Thyroid gland (tissue), 4 donors: ENCODE results near the gene SERPINA9. TPM values are rescaled to one million over a fixed set of nuclear protein-coding genes. Genes with fewer than 3 reads are reported as not detected.

Experiments
- DNase-seq, 2 donors: peaks; one replicate each; pipeline ENCODE4 v3.0.0-alpha.2; 2019
- H3K27ac ChIP-seq, 3 donors: fragments of 200-600 bp; sonication (generic); 1 replicate in 2 of 3; 2 replicates in 1 of 3; pipeline ENCODE4 v1.5.1; 2016 to 2019; ENCODE audit warnings: mild to moderate bottlenecking in 1 of 3, moderate library complexity in 1 of 3
- H3K27me3 ChIP-seq: fragments of 200-600 bp; sonication (generic); one replicate; pipeline ENCODE4 v1.5.1; 2019
- H3K36me3 ChIP-seq, 2 donors: fragments of 200-600 bp; sonication (generic); one replicate each; pipeline ENCODE4 v1.5.1; 2016 to 2019
- H3K4me1 ChIP-seq, 2 donors: fragments of 200-600 bp; sonication (generic); one replicate each; pipeline ENCODE4 v1.5.1; 2017 to 2019
- H3K4me3 ChIP-seq, 3 donors: fragments of 200-600 bp; sonication (generic); replicated peaks in 1 of 3; 1 replicate in 2 of 3; 2 replicates in 1 of 3; pipeline ENCODE4 v1.5.1; 2016; ENCODE audit warnings: mild to moderate bottlenecking in 1 of 3
- H3K9me3 ChIP-seq: fragments of 200-600 bp; sonication (generic); one replicate; pipeline ENCODE4 v1.5.1; 2017
- POLR2A ChIP-seq, 2 donors: fragments of 450-650 bp; IDR thresholded peaks; one replicate each; pipeline ENCODE4 v1.6.1; 2017; ENCODE audit warnings: antibody characterized with exemption in 2 of 2, mild to moderate bottlenecking in 2 of 2, moderate library complexity in 1 of 2
- WGBS, 2 donors: methylation state at CpG; one replicate each; pipeline ENCODE4 v1.1.5; 2017; 5-methylcytosine and 5-hydroxymethylcytosine counted together
- intact Hi-C: fragments of 100-400 bp; cut with DNase I; formaldehyde crosslinking; loops from one replicate; pipeline ENCODE4 v1.15.1; 2023
- total RNA-seq, 4 donors: library from RNA; depleted of rRNA; stranded (reverse); fragments of >200 nt; gene quantifications; one replicate each; pipeline ENCODE4 v1.2.3, GENCODE V29; 2016
- TF ChIP-seq, protein P1 (sequence below), 6 experiments: fragments of 200-600 bp in 3 of 6; fragments of 450-650 bp in 3 of 6; sonication (generic) in 3 of 6; IDR thresholded peaks; one replicate each; pipeline ENCODE4 v1.5.1; 2016 to 2019; ENCODE audit warnings: antibody characterized with exemption in 6 of 6, mild to moderate bottlenecking in 2 of 6, inconsistent platforms in 1 of 6, moderate library complexity in 1 of 6

The SERPINA9 gene
- total RNA-seq, 4 donors from 2014 or later, result not detected

DNA sequence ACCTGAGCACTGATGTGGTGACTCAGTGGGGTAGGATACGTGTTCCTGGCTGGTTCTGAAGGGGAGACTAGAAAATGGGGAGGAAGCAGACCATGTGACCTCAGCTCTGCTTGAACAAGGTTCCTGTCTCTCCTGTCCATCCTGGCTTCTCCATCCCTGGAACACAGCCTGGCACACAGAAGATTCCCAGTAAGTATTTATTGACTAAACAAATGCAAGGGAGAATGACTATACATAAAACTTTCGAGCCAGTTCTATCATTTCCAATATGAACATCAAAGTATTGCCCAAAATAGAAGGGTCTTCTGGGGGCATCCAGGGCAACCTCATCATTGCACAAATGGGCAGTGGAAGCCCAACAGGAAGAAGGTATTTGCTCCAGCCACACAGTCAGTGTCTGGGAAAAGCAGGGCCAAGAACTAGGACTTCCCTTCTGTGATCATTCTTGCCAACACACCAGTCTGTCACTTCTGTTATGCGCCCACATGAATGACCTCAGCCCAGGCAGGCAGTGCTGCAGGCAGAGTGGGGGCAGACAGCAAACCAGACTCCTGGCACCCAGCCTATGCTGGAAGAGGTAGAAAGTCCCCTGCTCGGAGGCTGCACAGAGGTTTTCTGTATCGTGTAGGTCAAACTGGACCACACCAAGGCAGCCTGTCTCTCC, 5.6 kb upstream of the SERPINA9 start:
- intact Hi-C loops, result no loop called here
- 67 to 81% methylated on average over 5 of the region's 5 CpGs for WGBS, 2 donors
- DNase-seq, result no peak
- no peak for TF ChIP-seq POLR2A (IDR thresholded peaks at IDR 0.05)
- TF ChIP-seq, protein P1, sequence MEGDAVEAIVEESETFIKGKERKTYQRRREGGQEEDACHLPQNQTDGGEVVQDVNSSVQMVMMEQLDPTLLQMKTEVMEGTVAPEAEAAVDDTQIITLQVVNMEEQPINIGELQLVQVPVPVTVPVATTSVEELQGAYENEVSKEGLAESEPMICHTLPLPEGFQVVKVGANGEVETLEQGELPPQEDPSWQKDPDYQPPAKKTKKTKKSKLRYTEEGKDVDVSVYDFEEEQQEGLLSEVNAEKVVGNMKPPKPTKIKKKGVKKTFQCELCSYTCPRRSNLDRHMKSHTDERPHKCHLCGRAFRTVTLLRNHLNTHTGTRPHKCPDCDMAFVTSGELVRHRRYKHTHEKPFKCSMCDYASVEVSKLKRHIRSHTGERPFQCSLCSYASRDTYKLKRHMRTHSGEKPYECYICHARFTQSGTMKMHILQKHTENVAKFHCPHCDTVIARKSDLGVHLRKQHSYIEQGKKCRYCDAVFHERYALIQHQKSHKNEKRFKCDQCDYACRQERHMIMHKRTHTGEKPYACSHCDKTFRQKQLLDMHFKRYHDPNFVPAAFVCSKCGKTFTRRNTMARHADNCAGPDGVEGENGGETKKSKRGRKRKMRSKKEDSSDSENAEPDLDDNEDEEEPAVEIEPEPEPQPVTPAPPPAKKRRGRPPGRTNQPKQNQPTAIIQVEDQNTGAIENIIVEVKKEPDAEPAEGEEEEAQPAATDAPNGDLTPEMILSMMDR (IDR thresholded peaks at IDR 0.05), result no peak
- H3K36me3 ChIP-seq, result no peaks in the 10 kb centered on the region
- no peaks in the 10 kb centered on the region for H3K27me3 ChIP-seq
- no peak overlapping the region for H3K27ac ChIP-seq
- no peaks in the 10 kb centered on the region for H3K9me3 ChIP-seq
- peaks cover 0 to 3% of the 10 kb centered on the region in 2 donors for H3K4me1 ChIP-seq
- no peak overlapping the region for H3K4me3 ChIP-seq

DNA sequence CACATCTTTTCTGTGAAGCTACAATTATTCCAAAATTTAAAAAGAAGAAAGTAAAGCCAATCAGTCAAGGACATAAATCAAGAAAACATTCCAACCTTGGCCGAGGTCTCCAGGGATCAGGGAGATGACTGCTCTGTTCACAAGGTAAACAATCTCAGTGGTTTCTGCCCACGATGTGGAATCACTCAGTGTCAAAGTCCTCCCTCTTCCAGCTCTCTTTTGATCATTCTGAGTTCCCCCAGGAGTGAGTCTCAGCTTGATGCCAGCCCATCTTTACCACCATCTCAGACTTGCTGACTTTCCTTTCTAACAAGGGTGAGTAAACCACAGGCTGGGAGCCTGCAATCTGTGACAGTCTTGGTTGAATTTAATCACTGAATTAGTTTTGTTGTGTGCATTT, 4.8 kb upstream of the SERPINA9 start:
- TF ChIP-seq, protein P1 (IDR thresholded peaks at IDR 0.05), result no peak
- TF ChIP-seq POLR2A (IDR thresholded peaks at IDR 0.05), result no peak
- intact Hi-C loops, result no loop called here
- 27 to 34% methylated on average over 2 of the region's 2 CpGs for WGBS, 2 donors
- H3K27me3 ChIP-seq, result no peaks in the 10 kb centered on the region
- no peaks in the 10 kb centered on the region for H3K4me1 ChIP-seq
- no peaks in the 10 kb centered on the region for H3K9me3 ChIP-seq
- H3K36me3 ChIP-seq, result no peaks in the 10 kb centered on the region
- H3K27ac ChIP-seq, result no peak overlapping the region
- no peak overlapping the region for H3K4me3 ChIP-seq
- DNase-seq, result no peak

DNA sequence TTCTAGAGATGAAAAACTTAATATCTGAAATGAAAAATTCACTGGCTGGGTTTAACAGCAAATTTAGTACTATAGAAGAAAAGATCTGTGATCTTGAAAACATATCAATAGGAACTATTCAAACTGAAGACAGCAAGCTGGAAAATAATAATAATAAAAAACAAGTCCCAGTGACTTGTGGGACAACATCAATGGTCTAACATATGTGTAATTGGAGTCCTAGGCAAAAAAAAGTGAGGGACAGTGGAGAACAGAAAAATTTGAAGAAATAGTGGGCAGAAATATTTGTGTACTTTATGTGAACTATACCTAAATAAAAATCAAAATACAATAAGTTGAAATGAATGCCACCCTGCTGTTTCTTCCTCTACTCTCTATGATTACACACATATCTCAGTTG, 2.4 kb upstream of the SERPINA9 start:
- H3K27me3 ChIP-seq, result no peaks in the 10 kb centered on the region
- H3K27ac ChIP-seq, result no peak overlapping the region
- intact Hi-C loops, result no loop called here
- no peak for DNase-seq
- H3K4me1 ChIP-seq, result no peaks in the 10 kb centered on the region
- TF ChIP-seq, protein P1 (IDR thresholded peaks at IDR 0.05), result no peak
- no peak for TF ChIP-seq POLR2A (IDR thresholded peaks at IDR 0.05)
- H3K9me3 ChIP-seq, result no peaks in the 10 kb centered on the region
- no peaks in the 10 kb centered on the region for H3K36me3 ChIP-seq
- no peak overlapping the region for H3K4me3 ChIP-seq

DNA sequence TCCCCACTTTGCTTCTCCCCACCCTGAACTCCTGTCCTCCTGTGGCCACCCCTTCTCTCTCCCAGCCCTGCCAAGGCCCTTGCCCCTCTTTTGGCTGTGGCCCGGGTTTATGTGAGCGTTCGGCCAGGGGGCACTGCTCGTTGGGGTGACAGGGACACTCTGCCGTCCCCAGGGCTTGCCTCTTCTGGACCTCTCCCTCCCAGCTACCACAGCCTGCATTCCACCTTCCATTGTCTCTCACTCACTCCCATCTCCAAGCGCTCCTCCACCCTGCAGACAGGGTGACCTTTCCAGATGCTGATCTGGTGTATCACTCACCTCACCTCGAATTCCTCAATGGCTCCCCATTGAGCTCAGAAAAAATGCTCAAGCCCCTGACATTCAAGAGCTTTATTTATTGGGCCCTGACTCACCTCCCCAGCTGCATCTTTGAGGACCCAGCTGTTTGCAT, 1.4 kb downstream of the SERPINA9 start:
- TF ChIP-seq, protein P1 (IDR thresholded peaks at IDR 0.05), result no peak
- no peak for TF ChIP-seq POLR2A (IDR thresholded peaks at IDR 0.05)
- 88 to 89% methylated on average over 7 of the region's 7 CpGs for WGBS, 2 donors
- Histone ChIP-seq H3K4me1 (no peaks in the 10 kb centered on the region), H3K27me3 (no peaks in the 10 kb centered on the region), H3K4me3 (no peak overlapping the region), H3K9me3 (no peaks in the 10 kb centered on the region), H3K36me3 (no peaks in the 10 kb centered on the region), H3K27ac (no peak overlapping the region)
- no peak for DNase-seq
- intact Hi-C loops, result no loop called here

DNA sequence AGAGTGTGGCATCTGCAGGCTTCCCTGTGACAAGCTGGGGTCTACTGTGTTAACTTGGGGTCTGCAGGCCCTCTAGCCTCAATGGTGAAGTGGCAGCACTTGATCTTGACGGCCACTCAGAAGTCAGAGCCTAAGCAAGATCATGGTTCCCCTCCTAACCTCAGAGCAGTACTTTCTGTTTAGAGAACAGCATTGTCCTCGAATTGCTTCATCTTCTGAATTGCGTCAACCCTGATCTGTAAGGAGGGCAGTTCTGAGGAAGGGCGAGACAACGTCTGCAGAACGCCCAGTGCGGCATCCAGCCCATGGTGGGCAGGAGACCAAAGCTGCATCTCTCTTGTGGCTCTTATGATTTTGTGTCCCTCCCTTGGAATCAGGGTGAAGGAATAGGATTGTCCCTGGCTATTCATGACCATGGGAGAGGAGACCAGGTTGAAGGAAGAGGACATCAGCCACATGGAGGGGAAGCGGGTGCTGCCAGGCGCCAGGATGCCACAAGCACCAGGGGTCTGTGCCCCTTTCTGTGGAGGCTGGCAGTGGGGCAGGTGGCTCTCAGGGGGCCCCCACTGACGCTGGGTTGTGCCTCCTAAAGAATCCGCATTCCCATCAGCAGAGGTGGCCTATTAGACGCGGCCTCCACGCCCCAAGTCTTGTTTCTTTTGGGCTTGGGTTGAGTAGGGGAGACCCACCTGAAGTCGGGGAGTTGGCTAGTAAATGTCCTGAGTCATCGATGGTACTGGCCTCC, 2.2 kb downstream of the SERPINA9 start:
- DNase-seq, result no peak
- Histone ChIP-seq H3K27ac (no peak overlapping the region), H3K27me3 (no peaks in the 10 kb centered on the region), H3K9me3 (no peaks in the 10 kb centered on the region), H3K4me3 (no peak overlapping the region), H3K4me1 (no peaks in the 10 kb centered on the region), H3K36me3 (no peaks in the 10 kb centered on the region)
- TF ChIP-seq POLR2A (IDR thresholded peaks at IDR 0.05), result no peak
- TF ChIP-seq, protein P1 (IDR thresholded peaks at IDR 0.05), result no peak
- intact Hi-C loops, result no loop called here
- 68 to 79% methylated on average over 12 to 16 of the region's 16 CpGs for WGBS, 2 donors
